Esophagus muscularis mucosa (tissue), 4 donors: Measurements from ENCODE around the gene HOXD10. TPM values are rescaled to one million over a fixed set of nuclear protein-coding genes. Genes with fewer than 3 reads are reported as not detected.

Experiments
- DNase-seq: peaks from one replicate; pipeline ENCODE4 v3.0.0-alpha.2; 2017; ENCODE audit errors: extremely low spot score
- H3K27ac ChIP-seq, 4 donors: fragments of 200-600 bp; sonication (generic); replicated peaks in 1 of 4; 1 replicate in 3 of 4; 2 replicates in 1 of 4; pipeline ENCODE4 v1.5.1; 2016 to 2019; ENCODE audit warnings: mild to moderate bottlenecking in 1 of 4
- H3K27me3 ChIP-seq, 4 donors: fragments of 200-600 bp; sonication (generic); one replicate each; pipeline versions ENCODE4 v1.5.1 to v1.6.0; 2016 to 2019
- H3K36me3 ChIP-seq, 4 donors: fragments of 200-600 bp; sonication (generic); one replicate each; pipeline ENCODE4 v1.5.1; 2016 to 2019
- H3K4me1 ChIP-seq, 4 donors: fragments of 200-600 bp; sonication (generic); one replicate each; pipeline ENCODE4 v1.5.1; 2016 to 2019
- H3K4me3 ChIP-seq, 4 donors: fragments of 200-600 bp; sonication (generic); 1 replicate in 2 of 4; 2 replicates in 2 of 4; pipeline ENCODE4 v1.5.1; 2016 to 2019; ENCODE audit warnings: mild to moderate bottlenecking in 4 of 4, moderate library complexity in 1 of 4
- H3K9me3 ChIP-seq, 4 donors: fragments of 200-600 bp; sonication (generic); 1 replicate in 3 of 4; 2 replicates in 1 of 4; pipeline ENCODE4 v1.5.1; 2016 to 2019
- EP300 ChIP-seq: sonication (generic); formaldehyde crosslinking; IDR thresholded peaks from one replicate; pipeline ENCODE4 v1.6.1; 2017; ENCODE audit warnings: antibody characterized with exemption
- POLR2A ChIP-seq: fragments of 450-650 bp; IDR thresholded peaks from one replicate; pipeline ENCODE4 v1.6.1; 2017; ENCODE audit warnings: antibody characterized with exemption, moderate library complexity, mild to moderate bottlenecking, low read depth
- POLR2AphosphoS5 ChIP-seq, 2 donors: sonication (generic); formaldehyde crosslinking; IDR thresholded peaks; one replicate each; pipeline ENCODE4 v1.6.1; 2017; ENCODE audit warnings: antibody characterized with exemption in 2 of 2
- WGBS: methylation state at CpG from one replicate; pipeline ENCODE4 v1.1.5; 2018; 5-methylcytosine and 5-hydroxymethylcytosine counted together
- intact Hi-C: fragments of 100-400 bp; cut with DNase I; formaldehyde crosslinking; loops from one replicate; pipeline ENCODE4 v1.15.1; 2023
- total RNA-seq, 4 donors: library from RNA; depleted of rRNA; stranded (reverse); fragments of >200 nt; gene quantifications; one replicate each; pipeline versions ENCODE4 v1.1.0 to v1.2.1, GENCODE V29; 2016
- TF ChIP-seq, protein P1 (sequence below), 3 experiments: fragments of 200-600 bp in 2 of 3; fragments of 450-650 bp in 1 of 3; sonication (generic) in 2 of 3; IDR thresholded peaks; one replicate each; pipeline ENCODE4 v1.5.1; 2017 to 2019; ENCODE audit warnings: antibody characterized with exemption in 3 of 3, mild to moderate bottlenecking in 2 of 3, moderate library complexity in 1 of 3

Gene HOXD10
- total RNA-seq, 4 donors from 2014 or later: 0.42 to 0.50 TPM; not detected in 2

- TF ChIP-seq, protein P1, sequence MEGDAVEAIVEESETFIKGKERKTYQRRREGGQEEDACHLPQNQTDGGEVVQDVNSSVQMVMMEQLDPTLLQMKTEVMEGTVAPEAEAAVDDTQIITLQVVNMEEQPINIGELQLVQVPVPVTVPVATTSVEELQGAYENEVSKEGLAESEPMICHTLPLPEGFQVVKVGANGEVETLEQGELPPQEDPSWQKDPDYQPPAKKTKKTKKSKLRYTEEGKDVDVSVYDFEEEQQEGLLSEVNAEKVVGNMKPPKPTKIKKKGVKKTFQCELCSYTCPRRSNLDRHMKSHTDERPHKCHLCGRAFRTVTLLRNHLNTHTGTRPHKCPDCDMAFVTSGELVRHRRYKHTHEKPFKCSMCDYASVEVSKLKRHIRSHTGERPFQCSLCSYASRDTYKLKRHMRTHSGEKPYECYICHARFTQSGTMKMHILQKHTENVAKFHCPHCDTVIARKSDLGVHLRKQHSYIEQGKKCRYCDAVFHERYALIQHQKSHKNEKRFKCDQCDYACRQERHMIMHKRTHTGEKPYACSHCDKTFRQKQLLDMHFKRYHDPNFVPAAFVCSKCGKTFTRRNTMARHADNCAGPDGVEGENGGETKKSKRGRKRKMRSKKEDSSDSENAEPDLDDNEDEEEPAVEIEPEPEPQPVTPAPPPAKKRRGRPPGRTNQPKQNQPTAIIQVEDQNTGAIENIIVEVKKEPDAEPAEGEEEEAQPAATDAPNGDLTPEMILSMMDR (IDR thresholded peaks at IDR 0.05): no peak
- TF ChIP-seq POLR2AphosphoS5 (IDR thresholded peaks at IDR 0.05) (no peak), POLR2A (no peak), EP300 (no peak)
- intact Hi-C loops: no loop called here
- H3K27ac ChIP-seq: no peak overlapping the region
- DNase-seq: no peak
- H3K27me3 ChIP-seq: peaks cover 6 to 100% (median 83%) of the 10 kb centered on the region in 4 donors
- H3K4me1 ChIP-seq: peaks cover 19 to 56% (median 35%) of the 10 kb centered on the region in 4 donors
- no peaks in the 10 kb centered on the region for H3K36me3 ChIP-seq
- no peaks in the 10 kb centered on the region for H3K9me3 ChIP-seq
- peak overlapping the region; percentile 6 to 61 (median 32) for H3K4me3 ChIP-seq
- 19% methylated on average over 33 of the region's 33 CpGs for WGBS
Observed at GRCh38 chr2:176132205-176133171, 15.9 kb downstream of the HOXD10 start.

- Histone ChIP-seq H3K9me3 (no peaks in the 10 kb centered on the region), H3K4me1 (peaks cover 19 to 53% (median 35%) of the 10 kb centered on the region in 4 donors), H3K4me3 (no peak overlapping the region), H3K36me3 (no peaks in the 10 kb centered on the region), H3K27ac (no peak overlapping the region), H3K27me3 (peaks cover 7 to 100% (median 83%) of the 10 kb centered on the region in 4 donors)
- TF ChIP-seq, protein P1 (IDR thresholded peaks at IDR 0.05): no peak
- TF ChIP-seq POLR2AphosphoS5 (IDR thresholded peaks at IDR 0.05): no peak
- no peak for TF ChIP-seq POLR2A
- no peak for TF ChIP-seq EP300
- intact Hi-C loops: no loop called here
- DNase-seq: no peak
Observed at GRCh38 chr2:176133389-176133788, 16.8 kb downstream of the HOXD10 start.

GRCh38 chr2:176134035-176134434 is 17.5 kb downstream of the HOXD10 start:
- H3K36me3 ChIP-seq: no peaks in the 10 kb centered on the region
- 33% methylated on average over 4 of the region's 4 CpGs for WGBS

GRCh38 chr2:176135035-176135440 is 18.5 kb downstream of the HOXD10 start:
- peaks cover 14 to 100% (median 82%) of the 10 kb centered on the region in 4 donors for H3K27me3 ChIP-seq
- no peak overlapping the region for H3K4me3 ChIP-seq
- no peak for DNase-seq
- no peaks in the 10 kb centered on the region for H3K36me3 ChIP-seq
- peaks cover 19 to 53% (median 29%) of the 10 kb centered on the region in 4 donors for H3K4me1 ChIP-seq
- no peak for TF ChIP-seq POLR2AphosphoS5 (IDR thresholded peaks at IDR 0.05)
- TF ChIP-seq POLR2A: no peak
- intact Hi-C loops: no loop called here
- H3K9me3 ChIP-seq: no peaks in the 10 kb centered on the region
- H3K27ac ChIP-seq: peak overlapping the region in 2 of 4 donors; percentile 59 to 75

More at GRCh38 chr2:176134035-176134434, 17.5 kb downstream of the HOXD10 start:
- H3K4me3 ChIP-seq: no peak overlapping the region
- H3K27ac ChIP-seq: no peak overlapping the region
- DNase-seq: no peak
- H3K4me1 ChIP-seq: peaks cover 18 to 53% (median 29%) of the 10 kb centered on the region in 4 donors
- H3K9me3 ChIP-seq: no peaks in the 10 kb centered on the region
- peaks cover 11 to 100% (median 81%) of the 10 kb centered on the region in 4 donors for H3K27me3 ChIP-seq
- intact Hi-C loops: no loop called here
- TF ChIP-seq, protein P1 (IDR thresholded peaks at IDR 0.05): no peak
- TF ChIP-seq POLR2AphosphoS5 (IDR thresholded peaks at IDR 0.05) (no peak), POLR2A (no peak), EP300 (no peak)
